ENCODE data around the gene EVI2B.

EVI2B gene

GRCh38 chr17:31260151-31260550, 53.7 kb downstream of the EVI2B start:
- TF ChIP-seq TAF1 (IDR thresholded peaks at IDR 0.05; ENCODE audit: borderline replicate concordance, insufficient read depth, low read length) = no peak
- TF ChIP-seq SIN3A (IDR thresholded peaks at IDR 0.05; ENCODE audit: borderline replicate concordance, insufficient read depth, low read length) = no peak
- TF ChIP-seq POLR2AphosphoS5 (IDR thresholded peaks at IDR 0.05; ENCODE audit: low read depth, low read length) = no peak
- TF ChIP-seq FOXP2 (optimal IDR thresholded peaks at IDR 0.05; ENCODE audit: borderline replicate concordance, extremely low read depth, extremely low read length, insufficient read depth) = no peak
- no peak for TF ChIP-seq REST (IDR thresholded peaks at IDR 0.05; ENCODE audit: insufficient read depth in 1 of 2, low read depth in 2 of 2, low read length in 2 of 2)

DNA sequence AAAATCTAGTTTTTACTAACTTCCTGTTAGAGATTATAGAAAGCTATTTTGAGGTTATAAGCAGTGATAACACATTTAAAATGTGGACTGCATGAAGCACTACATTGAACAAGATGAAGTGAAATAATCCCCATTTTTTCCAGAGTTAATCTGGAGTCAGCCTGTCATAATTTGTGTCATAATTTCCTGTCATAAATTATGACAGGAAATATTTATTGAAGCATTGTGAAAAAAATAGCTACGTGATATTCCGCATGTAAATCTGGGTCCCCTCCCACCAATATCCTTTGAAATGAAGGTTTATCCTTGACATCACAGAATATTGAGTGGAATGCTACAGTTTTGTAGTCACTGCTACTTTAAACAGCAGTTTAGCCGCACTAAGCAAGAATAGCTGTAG, 56.9 kb downstream of the EVI2B start:
- no peak for TF ChIP-seq SIN3A (IDR thresholded peaks at IDR 0.05; ENCODE audit: borderline replicate concordance, insufficient read depth, low read length)
- TF ChIP-seq POLR2AphosphoS5 (IDR thresholded peaks at IDR 0.05; ENCODE audit: low read depth, low read length) = no peak
- no peak for TF ChIP-seq TAF1 (IDR thresholded peaks at IDR 0.05; ENCODE audit: borderline replicate concordance, insufficient read depth, low read length)
- TF ChIP-seq REST (IDR thresholded peaks at IDR 0.05; ENCODE audit: insufficient read depth in 1 of 2, low read depth in 2 of 2, low read length in 2 of 2) = no peak
- no peak for TF ChIP-seq FOXP2 (optimal IDR thresholded peaks at IDR 0.05; ENCODE audit: borderline replicate concordance, extremely low read depth, extremely low read length, insufficient read depth)

DNA sequence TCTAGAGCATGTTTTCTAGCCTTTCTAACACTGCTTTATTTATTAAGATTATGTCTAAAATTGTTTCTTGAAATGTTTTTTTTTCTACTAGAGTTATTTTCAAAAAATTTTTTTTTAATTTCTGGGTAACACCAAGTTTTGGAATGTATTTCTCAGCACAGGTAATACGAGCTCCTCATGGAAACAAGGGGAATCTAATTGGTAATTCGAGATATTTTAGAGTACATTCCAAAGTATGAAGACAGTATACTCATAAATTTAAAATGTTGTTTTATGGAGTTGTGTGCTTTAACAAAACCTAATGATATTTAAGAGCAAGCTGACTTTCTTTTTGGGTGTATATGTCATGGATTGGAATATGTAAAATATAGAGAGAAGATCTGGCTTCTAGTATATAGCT, 59.2 kb downstream of the EVI2B start:
- TF ChIP-seq POLR2AphosphoS5 (IDR thresholded peaks at IDR 0.05; ENCODE audit: low read depth, low read length) (no peak), REST (IDR thresholded peaks at IDR 0.05; ENCODE audit: insufficient read depth in 1 of 2, low read depth in 2 of 2, low read length in 2 of 2) (no peak), SIN3A (IDR thresholded peaks at IDR 0.05; ENCODE audit: borderline replicate concordance, insufficient read depth, low read length) (no peak), TAF1 (IDR thresholded peaks at IDR 0.05; ENCODE audit: borderline replicate concordance, insufficient read depth, low read length) (no peak), FOXP2 (optimal IDR thresholded peaks at IDR 0.05; ENCODE audit: borderline replicate concordance, extremely low read depth, extremely low read length, insufficient read depth) (no peak)

Data from PFSK-1 (cell line).